Esophagus muscularis mucosa (tissue), 4 donors: ENCODE results near the gene FBXW8. TPM values are rescaled to one million over a fixed set of nuclear protein-coding genes. Genes with fewer than 3 reads are reported as not detected.

ENCODE experiments used
- DNase-seq: peaks from one replicate; pipeline ENCODE4 v3.0.0-alpha.2; 2017; ENCODE audit errors: extremely low spot score
- H3K27ac ChIP-seq, 4 donors: fragments of 200-600 bp; sonication (generic); replicated peaks in 1 of 4; 1 replicate in 3 of 4; 2 replicates in 1 of 4; pipeline ENCODE4 v1.5.1; 2016 to 2019; ENCODE audit warnings: mild to moderate bottlenecking in 1 of 4
- H3K27me3 ChIP-seq, 4 donors: fragments of 200-600 bp; sonication (generic); one replicate each; pipeline versions ENCODE4 v1.5.1 to v1.6.0; 2016 to 2019
- H3K36me3 ChIP-seq, 4 donors: fragments of 200-600 bp; sonication (generic); one replicate each; pipeline ENCODE4 v1.5.1; 2016 to 2019
- H3K4me1 ChIP-seq, 4 donors: fragments of 200-600 bp; sonication (generic); one replicate each; pipeline ENCODE4 v1.5.1; 2016 to 2019
- H3K4me3 ChIP-seq, 4 donors: fragments of 200-600 bp; sonication (generic); 1 replicate in 2 of 4; 2 replicates in 2 of 4; pipeline ENCODE4 v1.5.1; 2016 to 2019; ENCODE audit warnings: mild to moderate bottlenecking in 4 of 4, moderate library complexity in 1 of 4
- H3K9me3 ChIP-seq, 4 donors: fragments of 200-600 bp; sonication (generic); 1 replicate in 3 of 4; 2 replicates in 1 of 4; pipeline ENCODE4 v1.5.1; 2016 to 2019
- EP300 ChIP-seq: sonication (generic); formaldehyde crosslinking; IDR thresholded peaks from one replicate; pipeline ENCODE4 v1.6.1; 2017; ENCODE audit warnings: antibody characterized with exemption
- POLR2A ChIP-seq: fragments of 450-650 bp; IDR thresholded peaks from one replicate; pipeline ENCODE4 v1.6.1; 2017; ENCODE audit warnings: antibody characterized with exemption, moderate library complexity, mild to moderate bottlenecking, low read depth
- POLR2AphosphoS5 ChIP-seq, 2 donors: sonication (generic); formaldehyde crosslinking; IDR thresholded peaks; one replicate each; pipeline ENCODE4 v1.6.1; 2017; ENCODE audit warnings: antibody characterized with exemption in 2 of 2
- WGBS: methylation state at CpG from one replicate; pipeline ENCODE4 v1.1.5; 2018; 5-methylcytosine and 5-hydroxymethylcytosine counted together
- intact Hi-C: fragments of 100-400 bp; cut with DNase I; formaldehyde crosslinking; loops from one replicate; pipeline ENCODE4 v1.15.1; 2023
- total RNA-seq, 4 donors: library from RNA; depleted of rRNA; stranded (reverse); fragments of >200 nt; gene quantifications; one replicate each; pipeline versions ENCODE4 v1.1.0 to v1.2.1, GENCODE V29; 2016
- TF ChIP-seq, protein P1 (sequence below), 3 experiments: fragments of 200-600 bp in 2 of 3; fragments of 450-650 bp in 1 of 3; sonication (generic) in 2 of 3; IDR thresholded peaks; one replicate each; pipeline ENCODE4 v1.5.1; 2017 to 2019; ENCODE audit warnings: antibody characterized with exemption in 3 of 3, mild to moderate bottlenecking in 2 of 3, moderate library complexity in 1 of 3

FBXW8 gene
- total RNA-seq, 4 donors from 2014 or later, result 11.9 to 13.9 (median 13.3) TPM

GRCh38 chr12:117050060-117050459, 139.3 kb downstream of the FBXW8 start:
- H3K4me1 ChIP-seq, result peaks cover 19 to 67% (median 23%) of the 10 kb centered on the region in 4 donors
- no peak overlapping the region for H3K4me3 ChIP-seq
- TF ChIP-seq POLR2AphosphoS5 (IDR thresholded peaks at IDR 0.05) (no peak), EP300 (no peak), POLR2A (no peak)
- TF ChIP-seq, protein P1, sequence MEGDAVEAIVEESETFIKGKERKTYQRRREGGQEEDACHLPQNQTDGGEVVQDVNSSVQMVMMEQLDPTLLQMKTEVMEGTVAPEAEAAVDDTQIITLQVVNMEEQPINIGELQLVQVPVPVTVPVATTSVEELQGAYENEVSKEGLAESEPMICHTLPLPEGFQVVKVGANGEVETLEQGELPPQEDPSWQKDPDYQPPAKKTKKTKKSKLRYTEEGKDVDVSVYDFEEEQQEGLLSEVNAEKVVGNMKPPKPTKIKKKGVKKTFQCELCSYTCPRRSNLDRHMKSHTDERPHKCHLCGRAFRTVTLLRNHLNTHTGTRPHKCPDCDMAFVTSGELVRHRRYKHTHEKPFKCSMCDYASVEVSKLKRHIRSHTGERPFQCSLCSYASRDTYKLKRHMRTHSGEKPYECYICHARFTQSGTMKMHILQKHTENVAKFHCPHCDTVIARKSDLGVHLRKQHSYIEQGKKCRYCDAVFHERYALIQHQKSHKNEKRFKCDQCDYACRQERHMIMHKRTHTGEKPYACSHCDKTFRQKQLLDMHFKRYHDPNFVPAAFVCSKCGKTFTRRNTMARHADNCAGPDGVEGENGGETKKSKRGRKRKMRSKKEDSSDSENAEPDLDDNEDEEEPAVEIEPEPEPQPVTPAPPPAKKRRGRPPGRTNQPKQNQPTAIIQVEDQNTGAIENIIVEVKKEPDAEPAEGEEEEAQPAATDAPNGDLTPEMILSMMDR (IDR thresholded peaks at IDR 0.05), result no peak
- H3K36me3 ChIP-seq, result no peaks in the 10 kb centered on the region
- H3K27ac ChIP-seq, result no peak overlapping the region
- intact Hi-C loops, result no loop called here
- H3K27me3 ChIP-seq, result peaks cover 0 to 9% (median 0%) of the 10 kb centered on the region in 4 donors
- no peaks in the 10 kb centered on the region for H3K9me3 ChIP-seq
- no peak for DNase-seq
- WGBS, result 49% methylated on average over 5 of the region's 5 CpGs

DNA sequence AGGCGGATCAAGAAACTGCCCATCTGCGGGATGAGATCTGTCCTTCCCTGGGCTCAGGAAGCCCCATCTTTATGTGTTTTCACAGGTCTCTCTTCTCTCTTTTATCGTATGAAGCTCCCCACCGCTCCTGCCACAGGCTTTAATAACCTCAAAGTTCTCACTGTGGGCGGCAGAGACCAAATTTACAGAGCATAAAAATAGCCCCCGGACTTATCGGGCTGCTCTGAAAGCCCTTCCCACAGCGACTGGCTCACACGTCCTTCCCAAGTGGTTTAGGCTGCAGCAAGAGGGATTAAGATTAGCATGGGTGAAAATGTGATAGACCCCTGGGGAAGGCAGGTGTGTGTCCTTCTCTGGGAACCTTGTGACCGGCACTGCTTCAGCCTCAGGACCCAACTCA, 140.6 kb downstream of the FBXW8 start:
- H3K4me3 ChIP-seq, result no peak overlapping the region
- peaks cover 19 to 56% (median 23%) of the 10 kb centered on the region in 4 donors for H3K4me1 ChIP-seq
- no peak overlapping the region for H3K27ac ChIP-seq
- TF ChIP-seq EP300 (no peak), POLR2AphosphoS5 (IDR thresholded peaks at IDR 0.05) (no peak), POLR2A (no peak)
- TF ChIP-seq, protein P1 (IDR thresholded peaks at IDR 0.05), result no peak
- intact Hi-C loops, result no loop called here
- H3K9me3 ChIP-seq, result no peaks in the 10 kb centered on the region
- no peaks in the 10 kb centered on the region for H3K36me3 ChIP-seq
- DNase-seq, result no peak
- H3K27me3 ChIP-seq, result peaks cover 0 to 9% (median 0%) of the 10 kb centered on the region in 4 donors
- 92% methylated on average over 10 of the region's 10 CpGs for WGBS

DNA sequence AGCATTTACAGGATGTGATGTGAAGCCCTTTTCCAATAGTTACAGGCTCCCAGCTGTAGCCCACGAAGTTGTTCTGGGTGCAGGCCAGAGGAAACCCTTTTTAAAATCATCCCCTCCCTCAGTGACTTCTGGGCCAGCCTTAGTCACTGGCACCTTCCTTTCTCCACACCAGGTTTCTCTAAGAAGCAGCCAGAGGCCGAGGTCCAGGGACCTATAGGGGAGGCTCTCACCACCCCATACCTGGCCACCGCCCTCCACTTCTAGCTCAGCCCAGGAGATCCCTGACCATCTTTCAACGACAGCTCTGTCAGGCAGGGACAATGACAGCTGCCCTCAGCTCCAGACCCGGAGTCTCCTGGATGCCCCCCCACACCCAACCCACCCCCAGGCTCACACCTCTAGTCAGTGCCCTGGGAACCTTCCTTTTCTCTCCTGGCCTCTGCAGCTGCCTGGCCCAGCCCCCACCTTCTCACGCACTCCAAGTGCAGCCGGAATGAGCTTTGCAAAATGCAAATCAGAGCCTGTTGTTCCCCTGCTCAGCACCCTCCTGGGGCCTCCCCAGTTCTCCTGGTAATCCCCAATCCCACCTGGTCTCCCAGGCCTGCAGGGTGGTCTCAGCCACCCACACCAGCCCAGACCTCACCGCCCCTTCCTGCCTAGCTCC, 141.8 kb downstream of the FBXW8 start:
- intact Hi-C loops, result no loop called here
- 63% methylated on average over 8 of the region's 8 CpGs for WGBS
- no peak for DNase-seq

GRCh38 chr12:117053050-117053400, 142.3 kb downstream of the FBXW8 start:
- no peaks in the 10 kb centered on the region for H3K9me3 ChIP-seq
- WGBS, result 71% methylated on average over 9 of the region's 9 CpGs
- peaks cover 14 to 47% (median 20%) of the 10 kb centered on the region in 4 donors for H3K4me1 ChIP-seq
- TF ChIP-seq POLR2AphosphoS5 (IDR thresholded peaks at IDR 0.05), result no peak
- TF ChIP-seq POLR2A, result no peak
- TF ChIP-seq, protein P1 (IDR thresholded peaks at IDR 0.05), result no peak
- TF ChIP-seq EP300, result no peak
- no peak overlapping the region for H3K4me3 ChIP-seq
- no peaks in the 10 kb centered on the region for H3K36me3 ChIP-seq
- intact Hi-C loops, result no loop called here
- no peak for DNase-seq
- no peak overlapping the region for H3K27ac ChIP-seq
- H3K27me3 ChIP-seq, result peaks cover 0 to 9% (median 0%) of the 10 kb centered on the region in 4 donors

More for the DNA sequence above, 141.8 kb downstream of the FBXW8 start:
- Histone ChIP-seq H3K27me3 (peaks cover 0 to 9% (median 0%) of the 10 kb centered on the region in 4 donors), H3K9me3 (no peaks in the 10 kb centered on the region), H3K36me3 (no peaks in the 10 kb centered on the region), H3K27ac (no peak overlapping the region), H3K4me3 (no peak overlapping the region), H3K4me1 (peaks cover 19 to 52% (median 23%) of the 10 kb centered on the region in 4 donors)
- TF ChIP-seq POLR2AphosphoS5 (IDR thresholded peaks at IDR 0.05) (no peak), EP300 (no peak), POLR2A (no peak)
- TF ChIP-seq, protein P1 (IDR thresholded peaks at IDR 0.05), result no peak
